SU-DHL-6 (cell line): ENCODE results near the gene RGS17.

Experiments
- H2AFZ ChIP-seq: fragments of 200-600 bp; sonication (generic); 2 replicates; pipeline ENCODE4 v1.6.1; 2014; ENCODE audit warnings: low read depth, mild to moderate bottlenecking, moderate library complexity, mixed read lengths, antibody characterized with exemption, low read length; ENCODE audit not compliant: severe bottlenecking
- H3F3A ChIP-seq: fragments of 200-600 bp; shearing (Covaris generic); 2 replicates; pipeline ENCODE4 v1.6.0; 2016; ENCODE audit warnings: antibody characterized with exemption, mild to moderate bottlenecking; ENCODE audit not compliant: insufficient read depth
- H3K27ac ChIP-seq: fragments of 200-600 bp; sonication (generic); 2 replicates; pipeline ENCODE4 v1.5.1; 2016; ENCODE audit warnings: low read depth, mild to moderate bottlenecking, low read length, moderate library complexity, mixed read lengths
- H3K27me3 ChIP-seq: fragments of 200-600 bp; sonication (generic), shearing (Covaris generic); 2 replicates; pipeline ENCODE4 v1.6.0; 2014; ENCODE audit warnings: mild to moderate bottlenecking, low read length
- H3K36me3 ChIP-seq: fragments of 200-600 bp; sonication (generic); 2 replicates; pipeline ENCODE4 v1.6.1; 2014; ENCODE audit warnings: mild to moderate bottlenecking, low read length, mixed read lengths
- H3K4me2 ChIP-seq: fragments of 300-600, 200-600 bp; shearing (Covaris generic), sonication (generic); 2 replicates; pipeline ENCODE4 v1.6.0; 2014; ENCODE audit warnings: low read length, low read depth, mild to moderate bottlenecking; ENCODE audit not compliant: poor library complexity, severe bottlenecking
- H3K4me3 ChIP-seq: fragments of 200-600 bp; sonication (generic); 2 replicates; pipeline ENCODE4 v1.5.1; 2014; ENCODE audit warnings: antibody characterized with exemption, low read length, mild to moderate bottlenecking, mixed read lengths; ENCODE audit not compliant: insufficient read depth, poor library complexity, severe bottlenecking
- H3K79me2 ChIP-seq: fragments of 200-600 bp; sonication (generic); 2 replicates; pipeline ENCODE4 v1.6.1; 2014; ENCODE audit warnings: mild to moderate bottlenecking, low read length, moderate library complexity; ENCODE audit not compliant: insufficient read depth
- H3K9ac ChIP-seq: fragments of 200-600 bp; sonication (generic); 2 replicates; pipeline ENCODE4 v1.7.0; 2014; ENCODE audit warnings: mild to moderate bottlenecking, low read length
- H3K9me2 ChIP-seq: fragments of 200-600 bp; sonication (generic); replicated peaks from 2 replicates; pipeline ENCODE4 v1.6.1; 2014; ENCODE audit warnings: low read length; ENCODE audit not compliant: insufficient read depth
- H3K9me3 ChIP-seq: fragments of 200-600 bp; sonication (generic); 2 replicates; pipeline ENCODE4 v1.6.1; 2014; ENCODE audit warnings: low read length, mixed read lengths; ENCODE audit not compliant: insufficient read depth
- H4K20me1 ChIP-seq: fragments of 200-600 bp; sonication (generic); 2 replicates; pipeline ENCODE4 v1.6.1; 2014; ENCODE audit warnings: low read depth, mild to moderate bottlenecking, antibody characterized with exemption, low read length, moderate library complexity, mixed read lengths
- EZH2phosphoT487 ChIP-seq: fragments of 200-600 bp; sonication (generic), shearing (Covaris generic); conservative IDR thresholded peaks from 2 replicates; pipeline ENCODE4 v1.6.1; 2018; ENCODE audit warnings: mild to moderate bottlenecking, antibody characterized with exemption, low read length, moderate library complexity, mixed read lengths
- TF ChIP-seq, protein P1 (sequence below): fragments of 200-600 bp; sonication (generic); IDR thresholded peaks from one replicate; pipeline ENCODE4 v1.5.1; 2017; ENCODE audit warnings: antibody characterized with exemption, mild to moderate bottlenecking, low read length, moderate library complexity; ENCODE audit not compliant: insufficient read depth, poor library complexity, severe bottlenecking

Gene RGS17

DNA sequence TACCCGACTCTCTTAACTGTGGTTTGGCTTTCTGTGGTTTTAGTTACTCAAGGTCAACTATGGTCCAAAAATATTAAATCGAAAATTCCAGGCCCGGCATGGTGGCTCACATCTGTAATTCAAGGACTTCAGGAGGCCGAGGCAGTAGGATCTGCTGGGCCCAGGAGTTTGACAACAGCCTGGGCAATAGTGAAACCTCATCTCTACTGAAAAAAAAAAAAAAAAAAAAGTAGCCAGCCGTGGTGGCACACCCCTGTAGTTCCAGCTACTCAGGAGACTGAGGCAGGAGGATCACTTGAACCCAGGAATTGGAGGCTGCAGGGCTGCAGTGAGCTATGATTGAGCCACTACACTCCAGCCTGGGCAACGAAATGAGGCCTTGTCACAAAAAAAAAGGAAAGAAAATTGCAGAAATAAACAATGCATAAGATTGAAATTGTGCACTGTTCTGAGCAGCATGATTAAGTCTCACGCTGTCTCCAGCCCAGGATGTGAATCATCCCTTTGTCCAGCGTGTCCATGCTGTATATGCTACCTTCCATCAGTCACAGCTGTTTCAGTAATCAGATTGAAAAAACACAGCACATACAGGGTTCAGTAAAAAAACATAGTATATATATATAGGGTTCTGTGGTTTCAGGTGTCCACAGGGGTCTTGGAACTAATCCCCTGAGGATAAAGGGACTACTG, 40.7 kb downstream of the RGS17 start:
- H3K36me3 ChIP-seq, result no peaks in the 10 kb centered on the region
- H2AFZ ChIP-seq, result no peak overlapping the region
- no peak overlapping the region for H3K4me3 ChIP-seq
- H3K27ac ChIP-seq, result no peak overlapping the region
- no peaks in the 10 kb centered on the region for H3K9me3 ChIP-seq
- no peaks in the 10 kb centered on the region for H4K20me1 ChIP-seq
- H3K79me2 ChIP-seq, result no peaks in the 10 kb centered on the region
- H3K4me2 ChIP-seq, result no peak overlapping the region
- no peaks in the 10 kb centered on the region for H3K9me2 ChIP-seq
- H3F3A ChIP-seq, result no peaks in the 10 kb centered on the region
- H3K27me3 ChIP-seq, result no peaks in the 10 kb centered on the region
- TF ChIP-seq, protein P1, sequence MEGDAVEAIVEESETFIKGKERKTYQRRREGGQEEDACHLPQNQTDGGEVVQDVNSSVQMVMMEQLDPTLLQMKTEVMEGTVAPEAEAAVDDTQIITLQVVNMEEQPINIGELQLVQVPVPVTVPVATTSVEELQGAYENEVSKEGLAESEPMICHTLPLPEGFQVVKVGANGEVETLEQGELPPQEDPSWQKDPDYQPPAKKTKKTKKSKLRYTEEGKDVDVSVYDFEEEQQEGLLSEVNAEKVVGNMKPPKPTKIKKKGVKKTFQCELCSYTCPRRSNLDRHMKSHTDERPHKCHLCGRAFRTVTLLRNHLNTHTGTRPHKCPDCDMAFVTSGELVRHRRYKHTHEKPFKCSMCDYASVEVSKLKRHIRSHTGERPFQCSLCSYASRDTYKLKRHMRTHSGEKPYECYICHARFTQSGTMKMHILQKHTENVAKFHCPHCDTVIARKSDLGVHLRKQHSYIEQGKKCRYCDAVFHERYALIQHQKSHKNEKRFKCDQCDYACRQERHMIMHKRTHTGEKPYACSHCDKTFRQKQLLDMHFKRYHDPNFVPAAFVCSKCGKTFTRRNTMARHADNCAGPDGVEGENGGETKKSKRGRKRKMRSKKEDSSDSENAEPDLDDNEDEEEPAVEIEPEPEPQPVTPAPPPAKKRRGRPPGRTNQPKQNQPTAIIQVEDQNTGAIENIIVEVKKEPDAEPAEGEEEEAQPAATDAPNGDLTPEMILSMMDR, result no peak
- no peak for TF ChIP-seq EZH2phosphoT487
- no peak overlapping the region for H3K9ac ChIP-seq

DNA sequence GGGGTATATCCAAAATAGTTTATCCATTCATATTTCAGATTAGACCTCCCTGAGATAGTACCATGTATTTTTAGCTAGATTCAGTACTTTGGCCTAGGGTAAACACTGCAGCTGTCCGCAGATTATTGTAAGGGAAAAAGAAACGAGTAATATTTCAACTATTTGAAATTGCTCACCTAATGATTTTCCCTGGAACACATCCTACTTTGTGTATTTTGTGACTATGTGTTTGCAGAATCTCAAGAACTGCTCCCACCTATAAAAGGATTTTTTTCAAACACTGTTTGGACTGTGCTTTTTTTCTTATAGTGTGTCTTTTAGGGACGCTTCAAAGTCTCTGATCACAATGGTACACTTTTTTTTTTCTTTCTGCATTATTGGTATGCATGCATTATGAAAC, 42.3 kb downstream of the RGS17 start:
- Histone ChIP-seq H4K20me1 (no peaks in the 10 kb centered on the region), H3K4me2 (no peak overlapping the region), H3F3A (no peaks in the 10 kb centered on the region), H3K4me3 (no peak overlapping the region), H3K27ac (no peak overlapping the region), H3K9me3 (no peaks in the 10 kb centered on the region), H3K27me3 (no peaks in the 10 kb centered on the region), H3K36me3 (no peaks in the 10 kb centered on the region), H3K9ac (no peak overlapping the region), H2AFZ (no peak overlapping the region), H3K9me2 (no peaks in the 10 kb centered on the region), H3K79me2 (no peaks in the 10 kb centered on the region)
- TF ChIP-seq, protein P1, result no peak
- no peak for TF ChIP-seq EZH2phosphoT487

DNA sequence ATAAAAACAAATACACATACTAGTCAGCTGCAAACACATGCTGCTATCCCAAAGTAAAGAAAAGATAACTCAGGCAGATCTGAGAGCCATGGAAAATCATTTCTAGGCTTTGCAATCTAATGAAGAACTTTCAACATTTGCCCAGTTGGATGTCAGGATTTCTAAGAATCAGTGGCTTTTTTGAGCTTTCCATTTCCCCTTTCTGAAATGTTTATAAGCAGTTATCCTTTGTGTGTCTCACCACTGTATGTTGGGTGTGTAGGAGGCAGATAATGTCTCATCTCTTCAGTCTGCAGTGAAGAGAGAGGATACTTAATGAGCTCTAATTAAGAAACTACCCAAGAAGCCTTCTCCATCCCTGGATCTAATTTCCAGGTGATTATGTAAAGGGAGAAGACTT, 43.6 kb downstream of the RGS17 start:
- Histone ChIP-seq H3K79me2 (no peaks in the 10 kb centered on the region), H3K27me3 (no peaks in the 10 kb centered on the region), H4K20me1 (no peaks in the 10 kb centered on the region), H3F3A (no peaks in the 10 kb centered on the region), H3K9ac (no peak overlapping the region), H3K9me3 (no peaks in the 10 kb centered on the region), H3K4me3 (no peak overlapping the region), H3K4me2 (no peak overlapping the region), H3K36me3 (no peaks in the 10 kb centered on the region), H3K9me2 (no peaks in the 10 kb centered on the region), H2AFZ (no peak overlapping the region), H3K27ac (no peak overlapping the region)
- no peak for TF ChIP-seq EZH2phosphoT487
- TF ChIP-seq, protein P1, result no peak
